Endothelial cell of umbilical vein (primary cell): ENCODE results near the gene SLC4A2. TPM values are rescaled to one million over a fixed set of nuclear protein-coding genes. Genes with fewer than 3 reads are reported as not detected.

Experiments
- BruUV-seq: library from RNA; stranded (reverse); fragments of 400-500 nt; replicated peaks from 2 replicates; lab custom pipeline; 2021; lab: Mats Ljungman, UMichigan
- CTCF ChIA-PET: fragments of 300-600, 350-600 bp; sonication (Branson Sonifier 250); formaldehyde crosslinking; loops from one replicate; lab custom pipeline; 2021; ENCODE audit warnings: antibody characterized with exemption, inconsistent platforms; lab: Charles Lee
- POLR2A ChIA-PET: fragments of 300-600, 350-600 bp; sonication (Branson Sonifier 250); formaldehyde crosslinking; loops from one replicate; lab custom pipeline; 2021; ENCODE audit warnings: antibody characterized with exemption, inconsistent platforms; lab: Charles Lee
- DNase-seq: peaks from one replicate; pipeline ENCODE4 v3.0.0-alpha.2; 2011; ENCODE audit warnings: low read depth, low spot score
- FAIRE-seq: peaks from 2 replicates; lab custom pipeline; 2011; peaks lifted over from hg19 to GRCh38; lab: Jason Lieb, UNC
- H2AFZ ChIP-seq: 2 replicates; pipeline ENCODE4 v1.6.0; 2012; ENCODE audit warnings: low read depth, low read length, control low read depth, inconsistent platforms
- H3K27ac ChIP-seq: 2 replicates; pipeline ENCODE4 v1.5.1; 2011; ENCODE audit warnings: low read depth, mild to moderate bottlenecking, control low read depth, low read length, moderate library complexity; ENCODE audit not compliant: insufficient read depth
- H3K27me3 ChIP-seq, 2 experiments: 2 replicates each; pipeline versions ENCODE4 v1.6.0 to v1.6.1; 2011; ENCODE audit warnings: low read length in 2 of 2, mixed read lengths in 1 of 2; ENCODE audit not compliant: control insufficient read depth in 2 of 2, insufficient read depth in 2 of 2
- H3K36me3 ChIP-seq, 2 experiments: 2 replicates in 1 of 2; 3 replicates in 1 of 2; pipeline ENCODE4 v1.5.1; 2011; ENCODE audit warnings: low read length in 2 of 2, mild to moderate bottlenecking in 1 of 2, moderate library complexity in 1 of 2; ENCODE audit not compliant: control insufficient read depth in 2 of 2, insufficient read depth in 2 of 2; ENCODE audit errors: extremely low read depth in 1 of 2
- H3K4me1 ChIP-seq: 3 replicates; pipeline ENCODE4 v1.5.1; 2011; ENCODE audit warnings: mild to moderate bottlenecking, low read length; ENCODE audit not compliant: control insufficient read depth, insufficient read depth; ENCODE audit errors: extremely low read depth
- H3K4me2 ChIP-seq: 2 replicates; pipeline ENCODE4 v1.6.1; 2011; ENCODE audit warnings: low read length, control low read depth, mixed read lengths; ENCODE audit not compliant: insufficient read depth
- H3K4me3 ChIP-seq, 3 experiments: fragments of 200-600 bp in 1 of 3; sonication (generic), shearing (Covaris generic) in 1 of 3; replicated peaks in 1 of 3; 2 replicates each; pipeline ENCODE4 v1.5.1; 2011 to 2016; ENCODE audit warnings: control low read depth in 3 of 3, low read length in 3 of 3, mild to moderate bottlenecking in 2 of 3, inconsistent platforms in 1 of 3, low read depth in 1 of 3, moderate library complexity in 1 of 3; ENCODE audit not compliant: insufficient read depth in 1 of 3
- H3K79me2 ChIP-seq: 2 replicates; pipeline ENCODE4 v1.6.0; 2012; ENCODE audit warnings: low read length, inconsistent platforms; ENCODE audit not compliant: control insufficient read depth, insufficient read depth
- H3K9ac ChIP-seq: replicated peaks from 2 replicates; pipeline ENCODE3; 2011; ENCODE audit warnings: low read length, control low read depth; ENCODE audit not compliant: insufficient read depth; ENCODE audit errors: extremely low read depth
- H3K9me1 ChIP-seq: replicated peaks from 3 replicates; pipeline ENCODE4 v1.6.0; 2011; ENCODE audit warnings: mild to moderate bottlenecking, low read length; ENCODE audit not compliant: control insufficient read depth, insufficient read depth; ENCODE audit errors: extremely low read depth
- H3K9me3 ChIP-seq: replicated peaks from 2 replicates; pipeline ENCODE4 v1.5.1; 2012; ENCODE audit warnings: low read length, inconsistent platforms; ENCODE audit not compliant: control insufficient read depth, insufficient read depth
- H4K20me1 ChIP-seq: replicated peaks from 2 replicates; pipeline ENCODE3; 2011; ENCODE audit warnings: mild to moderate bottlenecking, low read length; ENCODE audit not compliant: control insufficient read depth, insufficient read depth; ENCODE audit errors: extremely low read depth
- EZH2 ChIP-seq: IDR thresholded peaks from 2 replicates; pipeline ENCODE4 v1.6.1; 2012; ENCODE audit warnings: borderline replicate concordance, low read depth, mild to moderate bottlenecking, moderate library complexity, low read length, inconsistent platforms; ENCODE audit not compliant: severe bottlenecking
- FOS ChIP-seq: IDR thresholded peaks from 2 replicates; pipeline ENCODE4 v1.6.1; 2011; ENCODE audit warnings: mild to moderate bottlenecking, low read length, moderate library complexity, borderline replicate concordance; ENCODE audit not compliant: insufficient read depth
- GATA2 ChIP-seq: IDR thresholded peaks from 2 replicates; pipeline ENCODE4 v1.7.0; 2011; ENCODE audit warnings: low read depth, mild to moderate bottlenecking, moderate library complexity, mixed read lengths, low read length; ENCODE audit not compliant: insufficient read length, insufficient read depth
- MYC ChIP-seq: IDR thresholded peaks from one replicate; pipeline ENCODE4 v1.6.1; 2011; ENCODE audit warnings: mild to moderate bottlenecking, low read depth, low read length
- POLR2A ChIP-seq: IDR thresholded peaks from 2 replicates; pipeline ENCODE4 v1.6.1; 2012; ENCODE audit warnings: low read depth, mild to moderate bottlenecking, control low read depth, low read length
- POLR2AphosphoS5 ChIP-seq: IDR thresholded peaks from 2 replicates; pipeline ENCODE4 v1.6.1; 2012; ENCODE audit warnings: low read depth, mild to moderate bottlenecking, control low read depth, low read length, moderate library complexity; ENCODE audit not compliant: insufficient read depth
- dilution Hi-C: fragments of 300-500 bp; cut with MboI; formaldehyde crosslinking; loops from one replicate; pipeline ENCODE4 v1.15.0; 2019; ENCODE audit warnings: low sequenced_read_pairs; ENCODE audit not compliant: extremely low pct_ligation_motif_present
- intact Hi-C: fragments of 100-400 bp; cut with micrococcal nuclease; formaldehyde crosslinking; loops from one replicate; pipeline ENCODE4 v1.10.0; 2022
- polyA plus RNA-seq, 4 experiments: library from polyadenylated mRNA; depleted of rRNA in 3 of 4; stranded (reverse) in 3 of 4; unstranded in 1 of 4; fragments of >200 nt; gene quantifications; 2 replicates each; pipeline versions ENCODE4 v1.2.1 to v1.2.3, GENCODE V29; 2011 to 2012; ENCODE audit warnings: missing spikeins in 1 of 4
- total RNA-seq: library from RNA; stranded (reverse); gene quantifications from 2 replicates; pipeline ENCODE4 v1.2.3, GENCODE V29; 2021
- TF ChIP-seq, protein P1 (sequence below): IDR thresholded peaks from 2 replicates; pipeline ENCODE4 v1.6.1; 2011; ENCODE audit not compliant: insufficient read depth, insufficient read length

Gene SLC4A2
- total and polyA plus RNA-seq, 2 donors (not counting 3 experiments of a cell fraction or from before 2014, with no cell fraction given), result 108 to 172 TPM

DNA sequence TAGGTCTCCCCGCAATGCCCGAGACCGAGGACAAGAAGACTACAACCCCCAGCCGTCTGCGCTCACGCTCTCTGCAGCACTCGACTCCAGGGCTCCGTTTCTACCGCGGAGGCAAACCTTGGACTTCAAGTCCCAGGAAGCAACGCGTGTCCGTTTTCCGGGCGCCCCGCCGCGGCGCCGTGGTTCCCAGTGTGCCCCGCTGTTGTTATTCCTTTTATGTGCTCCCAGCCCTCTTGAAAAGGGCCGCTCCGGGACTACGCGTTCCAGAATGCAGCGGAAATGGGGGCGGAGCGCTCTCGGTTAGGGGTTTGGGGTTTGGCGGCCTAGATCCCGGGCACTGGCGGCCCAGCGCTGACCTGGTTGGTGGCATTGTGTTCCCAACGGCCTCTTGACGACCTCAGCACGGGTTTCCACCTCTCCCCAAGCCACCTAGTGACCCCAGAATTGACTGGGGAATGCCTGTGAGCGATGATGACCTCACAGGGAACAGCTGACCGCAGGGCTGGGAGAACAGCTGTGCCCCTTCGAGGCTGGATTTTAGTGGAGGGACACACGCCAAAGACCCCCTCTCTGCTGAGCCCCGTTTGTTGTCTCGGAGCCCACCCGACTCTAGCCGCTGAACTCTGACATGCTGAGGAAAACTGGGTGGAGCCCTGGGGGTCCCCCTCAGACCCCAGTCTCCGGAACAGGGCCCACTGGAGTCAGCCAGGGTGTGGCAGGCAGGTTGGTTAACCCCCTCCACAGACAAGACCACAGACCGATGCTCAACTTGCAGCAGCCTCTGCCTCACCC lies 1.2 kb upstream of the SLC4A2 start:
- no peaks in the 10 kb centered on the region for H3K9me1 ChIP-seq
- peak overlapping the region in 2 of 3 experiments; percentile 11 to 69 for H3K4me3 ChIP-seq
- dilution Hi-C loops, result no loop called here
- CTCF ChIA-PET, result interaction anchor here (0.9 to 2.8 kb wide), 7 partner anchors 11 to 96 kb away, joined by 3 to 11 read pairs (median 4); partner anchors contain the start of genes ABCB8 and FASTK
- POLR2A ChIA-PET, result no interaction called here
- no peaks in the 10 kb centered on the region for H3K9me3 ChIP-seq
- peak overlapping the region; percentile 21 for H2AFZ ChIP-seq
- H3K36me3 ChIP-seq, result peaks cover 0 to 2% of the 10 kb centered on the region in 2 experiments
- H4K20me1 ChIP-seq, result no peaks in the 10 kb centered on the region
- TF ChIP-seq GATA2 (no peak), EZH2 (no peak), FOS (no peak), POLR2A (peak; percentile 52), MYC (no peak), POLR2AphosphoS5 (peak; percentile 14)
- TF ChIP-seq, protein P1, sequence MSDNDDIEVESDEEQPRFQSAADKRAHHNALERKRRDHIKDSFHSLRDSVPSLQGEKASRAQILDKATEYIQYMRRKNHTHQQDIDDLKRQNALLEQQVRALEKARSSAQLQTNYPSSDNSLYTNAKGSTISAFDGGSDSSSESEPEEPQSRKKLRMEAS, result peak; percentile 6
- intact Hi-C loops, result loop anchor here (1.0 to 2.0 kb wide), 5 partner anchors 19 to 69 kb away; partner anchors contain the start of genes ABCB8 and FASTK
- H3K79me2 ChIP-seq, result peaks cover 31% of the 10 kb centered on the region
- peak overlapping the region; percentile 81 for H3K27ac ChIP-seq
- TSS peak; percentile 86 for BruUV-seq
- DNase-seq, result peak; percentile 100
- peak; percentile 100 for FAIRE-seq
- peaks cover 29% of the 10 kb centered on the region for H3K4me1 ChIP-seq
- H3K4me2 ChIP-seq, result peak overlapping the region; percentile 44
- no peaks in the 10 kb centered on the region for H3K27me3 ChIP-seq
- peak overlapping the region; percentile 57 for H3K9ac ChIP-seq
